B cell (primary cell): ENCODE data around the gene CHRNA5.

Experiments used
- EZH2 ChIP-seq: IDR thresholded peaks from 2 replicates; pipeline ENCODE4 v1.6.1; 2012; ENCODE audit warnings: borderline replicate concordance, low read depth, mild to moderate bottlenecking, moderate library complexity, low read length; ENCODE audit not compliant: insufficient read depth, poor library complexity, severe bottlenecking
- TF ChIP-seq, protein P1 (sequence below): fragments of 200-600 bp; IDR thresholded peaks from one replicate; pipeline ENCODE4 v1.8.0; 2022; ENCODE audit warnings: antibody characterized with exemption, mild to moderate bottlenecking

DNA sequence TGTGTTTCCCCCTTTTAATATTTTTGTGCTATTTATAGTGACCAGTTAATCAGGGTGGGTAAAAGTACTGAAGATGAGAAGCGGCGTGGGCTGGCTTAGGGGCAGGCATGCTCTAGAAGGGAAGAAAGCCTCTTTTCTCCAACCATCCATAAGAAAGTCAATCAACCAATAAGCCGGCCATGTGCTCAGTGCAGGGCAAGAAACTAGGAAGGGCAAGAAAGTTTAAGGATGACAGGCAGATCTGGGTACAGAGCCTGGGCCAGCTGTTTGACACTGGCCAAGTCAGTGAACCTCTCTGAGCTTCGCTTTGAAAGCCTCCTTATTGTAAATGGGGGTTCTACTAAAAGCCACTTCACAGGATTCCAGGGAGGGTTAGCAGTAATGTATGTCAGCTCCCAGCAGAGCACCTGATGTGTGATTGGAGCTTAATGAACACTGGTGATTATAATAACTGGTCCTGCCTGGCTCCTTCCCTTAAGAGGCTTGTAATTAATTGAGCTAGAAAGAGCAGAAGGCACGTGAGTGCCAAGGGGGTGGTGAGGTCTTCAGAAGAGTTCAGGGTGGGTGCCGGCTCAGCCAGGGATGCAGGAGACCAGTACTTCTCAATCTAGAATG, 61.2 kb downstream of the CHRNA5 start:
- TF ChIP-seq, protein P1, sequence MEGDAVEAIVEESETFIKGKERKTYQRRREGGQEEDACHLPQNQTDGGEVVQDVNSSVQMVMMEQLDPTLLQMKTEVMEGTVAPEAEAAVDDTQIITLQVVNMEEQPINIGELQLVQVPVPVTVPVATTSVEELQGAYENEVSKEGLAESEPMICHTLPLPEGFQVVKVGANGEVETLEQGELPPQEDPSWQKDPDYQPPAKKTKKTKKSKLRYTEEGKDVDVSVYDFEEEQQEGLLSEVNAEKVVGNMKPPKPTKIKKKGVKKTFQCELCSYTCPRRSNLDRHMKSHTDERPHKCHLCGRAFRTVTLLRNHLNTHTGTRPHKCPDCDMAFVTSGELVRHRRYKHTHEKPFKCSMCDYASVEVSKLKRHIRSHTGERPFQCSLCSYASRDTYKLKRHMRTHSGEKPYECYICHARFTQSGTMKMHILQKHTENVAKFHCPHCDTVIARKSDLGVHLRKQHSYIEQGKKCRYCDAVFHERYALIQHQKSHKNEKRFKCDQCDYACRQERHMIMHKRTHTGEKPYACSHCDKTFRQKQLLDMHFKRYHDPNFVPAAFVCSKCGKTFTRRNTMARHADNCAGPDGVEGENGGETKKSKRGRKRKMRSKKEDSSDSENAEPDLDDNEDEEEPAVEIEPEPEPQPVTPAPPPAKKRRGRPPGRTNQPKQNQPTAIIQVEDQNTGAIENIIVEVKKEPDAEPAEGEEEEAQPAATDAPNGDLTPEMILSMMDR: no peak
- no peak for TF ChIP-seq EZH2
